ENCODE measurements around the gene THTPA.

Gene THTPA

GRCh38 chr14:23555882-23556699 lies at the start of gene THTPA:
TSS of gene THTPA (plus strand) at chr14:23556271. CDS start at chr14:23556758, 487 bp downstream.
- peaks cover 0 to 33% (median 6%) of the 10 kb centered on the region in 11 experiments; a peak in 10 of 22 replicates for H4K20me1 ChIP-seq
- no peaks in the 10 kb centered on the region for H3K9me3 ChIP-seq (replicated peaks in 1 of 11)
- H3K27me3 ChIP-seq: no peaks in the 10 kb centered on the region
- H3K36me3 ChIP-seq: peaks cover 26 to 36% (median 32%) of the 10 kb centered on the region in 11 experiments
- TF ChIP-seq Cebpa-rat (IDR thresholded peaks at IDR 0.05): peak in 8 of 11 experiments; percentile 11 to 87 (median 50); a peak in 8 of 22 replicates
- H3K9ac ChIP-seq: peak within 1 kb of the TSS; percentile 89 to 97 (median 93)
- H3K27ac ChIP-seq: peak within 1 kb of the TSS; percentile 88 to 96 (median 93)
- peak within 1 kb of the TSS; percentile 71 to 87 (median 82) for H3K4me3 ChIP-seq
- H3K4me2 ChIP-seq: peak within 1 kb of the TSS; percentile 85 to 99 (median 97)
- peaks cover 25 to 40% (median 32%) of the 10 kb centered on the region in 10 experiments for H3K4me1 ChIP-seq

GRCh38 chr14:23512156-23512555 lies 43.9 kb upstream of the THTPA start:
- Histone ChIP-seq H3K27ac (no peak overlapping the region), H4K20me1 (no peaks in the 10 kb centered on the region), H3K9me3 (replicated peaks in 1 of 11) (no peaks in the 10 kb centered on the region), H3K9ac (no peak overlapping the region), H3K4me1 (peaks cover 0 to 10% (median 7%) of the 10 kb centered on the region in 10 experiments; a peak in 11 of 20 replicates), H3K36me3 (peaks cover 0 to 9% (median 0%) of the 10 kb centered on the region in 11 experiments; a peak in 5 of 22 replicates), H3K4me3 (no peak overlapping the region), H3K4me2 (peak overlapping the region in 5 of 11 experiments; percentile 15 to 56 (median 37); a peak in 7 of 22 replicates), H3K27me3 (no peaks in the 10 kb centered on the region)
- no peak for TF ChIP-seq Cebpa-rat (IDR thresholded peaks at IDR 0.05)

- H3K9ac ChIP-seq: no peak overlapping the region
- H3K27me3 ChIP-seq: no peaks in the 10 kb centered on the region
- no peak overlapping the region for H3K4me3 ChIP-seq
- H3K4me1 ChIP-seq: peaks cover 0 to 10% (median 7%) of the 10 kb centered on the region in 10 experiments; a peak in 11 of 20 replicates
- no peak overlapping the region for H3K4me2 ChIP-seq
- H4K20me1 ChIP-seq: no peaks in the 10 kb centered on the region
- TF ChIP-seq Cebpa-rat (IDR thresholded peaks at IDR 0.05): no peak
- H3K27ac ChIP-seq: no peak overlapping the region
- peaks cover 0 to 5% (median 0%) of the 10 kb centered on the region in 11 experiments; a peak in 3 of 22 replicates for H3K36me3 ChIP-seq
- no peaks in the 10 kb centered on the region for H3K9me3 ChIP-seq (replicated peaks in 1 of 11)
Observed at GRCh38 chr14:23513005-23513817, 42.9 kb upstream of the THTPA start.

- no peak overlapping the region for H3K4me2 ChIP-seq
- TF ChIP-seq Cebpa-rat (IDR thresholded peaks at IDR 0.05): no peak
- no peaks in the 10 kb centered on the region for H4K20me1 ChIP-seq
- H3K27me3 ChIP-seq: no peaks in the 10 kb centered on the region
- H3K4me3 ChIP-seq: no peak overlapping the region
- peaks cover 0 to 10% (median 7%) of the 10 kb centered on the region in 10 experiments; a peak in 11 of 20 replicates for H3K4me1 ChIP-seq
- H3K9ac ChIP-seq: no peak overlapping the region
- H3K9me3 ChIP-seq (replicated peaks in 1 of 11): no peaks in the 10 kb centered on the region
- no peak overlapping the region for H3K27ac ChIP-seq
- H3K36me3 ChIP-seq: peaks cover 0 to 5% (median 0%) of the 10 kb centered on the region in 11 experiments; a peak in 3 of 22 replicates
Observed at GRCh38 chr14:23513818-23514643, 42.0 kb upstream of the THTPA start.

- peaks cover 0 to 5% (median 0%) of the 10 kb centered on the region in 11 experiments; a peak in 3 of 22 replicates for H3K36me3 ChIP-seq
- H4K20me1 ChIP-seq: no peaks in the 10 kb centered on the region
- no peak overlapping the region for H3K9ac ChIP-seq
- no peak overlapping the region for H3K27ac ChIP-seq
- no peak overlapping the region for H3K4me3 ChIP-seq
- TF ChIP-seq Cebpa-rat (IDR thresholded peaks at IDR 0.05): no peak
- peaks cover 0 to 10% (median 7%) of the 10 kb centered on the region in 10 experiments; a peak in 11 of 20 replicates for H3K4me1 ChIP-seq
- no peaks in the 10 kb centered on the region for H3K27me3 ChIP-seq
- H3K9me3 ChIP-seq (replicated peaks in 1 of 11): no peaks in the 10 kb centered on the region
- H3K4me2 ChIP-seq: no peak overlapping the region
Observed at GRCh38 chr14:23514644-23514957, 41.5 kb upstream of the THTPA start.

GRCh38 chr14:23517650-23518326 lies 38.3 kb upstream of the THTPA start:
- H3K9ac ChIP-seq: no peak overlapping the region
- TF ChIP-seq Cebpa-rat (IDR thresholded peaks at IDR 0.05): no peak
- no peak overlapping the region for H3K4me3 ChIP-seq
- no peak overlapping the region for H3K4me2 ChIP-seq
- H3K4me1 ChIP-seq: no peaks in the 10 kb centered on the region; a peak in 1 of 20 replicates
- no peaks in the 10 kb centered on the region for H3K27me3 ChIP-seq
- peaks cover 0 to 5% (median 0%) of the 10 kb centered on the region in 11 experiments; a peak in 3 of 22 replicates for H3K36me3 ChIP-seq
- no peaks in the 10 kb centered on the region for H3K9me3 ChIP-seq (replicated peaks in 1 of 11)
- H4K20me1 ChIP-seq: no peaks in the 10 kb centered on the region; a peak in 1 of 22 replicates
- H3K27ac ChIP-seq: no peak overlapping the region

- Histone ChIP-seq H4K20me1 (no peaks in the 10 kb centered on the region; a peak in 1 of 22 replicates), H3K27ac (no peak overlapping the region), H3K4me1 (peaks cover 0 to under 1% (median 0%) of the 10 kb centered on the region in 10 experiments; a peak in 1 of 20 replicates), H3K36me3 (peaks cover 0 to 5% (median 0%) of the 10 kb centered on the region in 11 experiments; a peak in 4 of 22 replicates), H3K9ac (no peak overlapping the region), H3K4me2 (no peak overlapping the region), H3K4me3 (no peak overlapping the region), H3K27me3 (no peaks in the 10 kb centered on the region), H3K9me3 (replicated peaks in 1 of 11) (no peaks in the 10 kb centered on the region)
- TF ChIP-seq Cebpa-rat (IDR thresholded peaks at IDR 0.05): no peak
Observed at GRCh38 chr14:23518709-23519108, 37.4 kb upstream of the THTPA start.
